HG03139 (cell line): ENCODE data around the gene NT5M.

Experiments
- ATAC-seq: cut with Tn5 transposase; IDR thresholded peaks from one replicate; pipeline ENCODE4 v1.9.1; 2021; ENCODE audit not compliant: unreplicated experiment

Gene NT5M

GRCh38 chr17:17388657-17389496, 85.7 kb downstream of the NT5M start:
- no peak for ATAC-seq

GRCh38 chr17:17391668-17392370, 88.6 kb downstream of the NT5M start:
- no peak for ATAC-seq

- no peak for ATAC-seq
Observed at GRCh38 chr17:17393976-17394375, 90.8 kb downstream of the NT5M start.

GRCh38 chr17:17394494-17394893, 91.3 kb downstream of the NT5M start:
- no peak for ATAC-seq

DNA sequence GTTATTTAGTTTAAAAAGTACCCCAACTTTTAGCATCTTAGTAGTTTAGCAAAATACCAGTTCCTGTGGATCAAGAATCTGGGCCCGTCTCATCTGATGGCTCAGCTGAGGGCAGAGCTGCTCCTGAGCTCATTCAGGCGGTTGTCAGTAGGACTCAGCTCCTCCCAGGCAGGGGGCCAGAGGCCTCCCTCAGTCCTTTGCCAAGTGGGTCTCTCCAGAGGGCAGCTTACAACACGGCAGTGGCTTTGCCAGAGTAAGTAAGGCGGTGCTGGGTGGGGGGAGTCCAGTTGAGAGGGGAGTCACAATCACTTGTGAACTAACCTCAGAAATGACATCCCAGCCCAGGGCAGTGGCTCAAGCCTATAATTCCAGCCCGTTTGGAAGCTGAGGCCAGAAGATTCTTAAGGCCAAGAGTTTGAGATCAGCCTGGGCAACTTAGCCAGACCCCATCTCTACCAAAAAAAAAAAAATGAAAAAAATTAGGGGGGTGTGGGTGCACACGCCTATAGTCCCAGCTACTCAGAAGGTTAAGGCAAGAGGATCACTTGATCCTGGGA, 92.2 kb downstream of the NT5M start:
- no peak for ATAC-seq

GRCh38 chr17:17395885-17396284, 92.7 kb downstream of the NT5M start:
- ATAC-seq: no peak
